Epithelial cell of esophagus (primary cell): ENCODE results near the gene BGN.

Experiments used
- DNase-seq: peaks from one replicate; pipeline ENCODE4 v3.0.0; 2010; ENCODE audit warnings: low read depth
- H3K4me3 ChIP-seq: 2 replicates; pipeline ENCODE4 v1.5.1; 2011; ENCODE audit warnings: mild to moderate bottlenecking, low read length, control low read depth
- TF ChIP-seq, protein P1 (sequence below): IDR thresholded peaks from 2 replicates; pipeline ENCODE4 v1.5.1; 2011; ENCODE audit warnings: low read depth, mild to moderate bottlenecking, low read length, control low read depth, inconsistent platforms; ENCODE audit not compliant: insufficient read depth; ENCODE audit errors: missing control alignments

Gene BGN

DNA sequence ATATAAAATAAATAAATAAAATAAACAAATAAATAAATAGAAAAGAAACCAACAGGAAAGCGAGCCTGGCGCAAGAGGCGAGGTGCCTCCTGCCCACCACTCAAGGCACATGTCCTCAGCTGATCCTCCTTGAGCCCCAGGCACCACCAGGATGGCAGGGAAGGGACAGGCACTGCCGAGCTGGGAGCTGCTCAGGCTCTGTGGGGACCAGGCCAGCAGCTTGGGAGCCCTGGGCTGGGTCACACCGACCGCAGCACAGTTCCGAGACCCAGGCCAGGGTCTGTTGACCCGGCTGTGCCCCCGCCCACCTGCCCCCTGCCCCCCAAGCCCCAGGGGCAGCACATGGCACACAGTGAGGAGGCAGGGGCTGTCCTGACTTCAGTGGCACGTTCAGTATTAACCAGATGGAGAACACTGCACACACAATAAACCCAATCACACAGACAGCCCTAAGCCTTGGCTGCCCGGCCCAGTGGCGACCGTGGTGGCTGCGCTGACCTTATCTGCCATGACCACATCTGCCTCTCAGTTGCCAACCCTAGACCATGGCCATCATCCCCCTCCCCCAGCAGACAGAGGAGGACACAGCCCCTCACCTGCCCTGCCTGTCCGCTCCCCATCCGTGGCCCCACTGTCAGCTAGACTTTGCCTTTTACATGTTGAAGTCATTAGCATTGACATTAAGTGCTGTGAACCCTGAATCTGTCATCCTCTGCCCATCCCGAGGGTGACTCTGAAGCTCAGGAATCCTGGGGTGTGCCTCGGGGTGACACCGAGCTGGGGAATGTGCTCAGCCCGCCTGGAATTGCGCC is 46.0 kb upstream of the BGN start:
- DNase-seq: peak; percentile 5
- no peak overlapping the region for H3K4me3 ChIP-seq
- TF ChIP-seq, protein P1, sequence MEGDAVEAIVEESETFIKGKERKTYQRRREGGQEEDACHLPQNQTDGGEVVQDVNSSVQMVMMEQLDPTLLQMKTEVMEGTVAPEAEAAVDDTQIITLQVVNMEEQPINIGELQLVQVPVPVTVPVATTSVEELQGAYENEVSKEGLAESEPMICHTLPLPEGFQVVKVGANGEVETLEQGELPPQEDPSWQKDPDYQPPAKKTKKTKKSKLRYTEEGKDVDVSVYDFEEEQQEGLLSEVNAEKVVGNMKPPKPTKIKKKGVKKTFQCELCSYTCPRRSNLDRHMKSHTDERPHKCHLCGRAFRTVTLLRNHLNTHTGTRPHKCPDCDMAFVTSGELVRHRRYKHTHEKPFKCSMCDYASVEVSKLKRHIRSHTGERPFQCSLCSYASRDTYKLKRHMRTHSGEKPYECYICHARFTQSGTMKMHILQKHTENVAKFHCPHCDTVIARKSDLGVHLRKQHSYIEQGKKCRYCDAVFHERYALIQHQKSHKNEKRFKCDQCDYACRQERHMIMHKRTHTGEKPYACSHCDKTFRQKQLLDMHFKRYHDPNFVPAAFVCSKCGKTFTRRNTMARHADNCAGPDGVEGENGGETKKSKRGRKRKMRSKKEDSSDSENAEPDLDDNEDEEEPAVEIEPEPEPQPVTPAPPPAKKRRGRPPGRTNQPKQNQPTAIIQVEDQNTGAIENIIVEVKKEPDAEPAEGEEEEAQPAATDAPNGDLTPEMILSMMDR: no peak

DNA sequence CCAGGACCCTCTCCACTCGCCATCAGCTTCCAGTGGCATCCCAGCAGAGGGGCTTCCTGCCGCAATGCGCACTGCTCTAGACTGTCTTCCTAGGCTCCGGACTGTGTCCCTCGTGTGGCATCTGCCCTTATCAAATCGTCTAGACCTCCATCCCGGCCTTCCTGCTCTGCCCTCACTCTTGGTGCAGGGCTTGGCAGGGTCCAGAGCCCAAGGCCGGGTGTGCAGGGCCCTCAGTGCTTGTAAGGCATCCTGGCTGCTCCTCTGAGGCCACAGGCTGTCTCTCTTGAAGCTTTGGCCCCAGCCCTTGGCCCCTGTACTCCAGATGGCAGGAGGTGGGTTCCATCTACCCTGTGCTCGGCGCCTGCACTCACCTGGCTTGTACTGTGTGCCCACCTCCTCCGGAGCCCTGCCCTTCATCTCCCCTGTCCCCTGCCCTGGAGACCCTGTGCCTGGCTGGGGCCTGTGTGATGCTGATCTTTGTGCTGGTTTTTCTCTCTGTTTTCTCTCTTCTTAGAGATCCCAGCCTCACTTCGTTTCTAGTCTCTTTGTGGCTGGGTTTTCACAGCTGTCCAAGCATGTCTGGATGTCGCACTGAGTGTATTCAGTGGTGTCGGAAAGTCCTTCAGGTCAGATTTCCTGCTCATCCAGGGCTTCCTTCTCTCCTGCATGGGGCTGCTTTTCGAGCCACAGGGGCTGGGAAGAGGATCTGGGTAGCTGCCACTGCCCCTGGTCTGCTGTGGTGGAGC is 45.2 kb upstream of the BGN start:
- DNase-seq: no peak
- no peak overlapping the region for H3K4me3 ChIP-seq
- TF ChIP-seq, protein P1: no peak

DNA sequence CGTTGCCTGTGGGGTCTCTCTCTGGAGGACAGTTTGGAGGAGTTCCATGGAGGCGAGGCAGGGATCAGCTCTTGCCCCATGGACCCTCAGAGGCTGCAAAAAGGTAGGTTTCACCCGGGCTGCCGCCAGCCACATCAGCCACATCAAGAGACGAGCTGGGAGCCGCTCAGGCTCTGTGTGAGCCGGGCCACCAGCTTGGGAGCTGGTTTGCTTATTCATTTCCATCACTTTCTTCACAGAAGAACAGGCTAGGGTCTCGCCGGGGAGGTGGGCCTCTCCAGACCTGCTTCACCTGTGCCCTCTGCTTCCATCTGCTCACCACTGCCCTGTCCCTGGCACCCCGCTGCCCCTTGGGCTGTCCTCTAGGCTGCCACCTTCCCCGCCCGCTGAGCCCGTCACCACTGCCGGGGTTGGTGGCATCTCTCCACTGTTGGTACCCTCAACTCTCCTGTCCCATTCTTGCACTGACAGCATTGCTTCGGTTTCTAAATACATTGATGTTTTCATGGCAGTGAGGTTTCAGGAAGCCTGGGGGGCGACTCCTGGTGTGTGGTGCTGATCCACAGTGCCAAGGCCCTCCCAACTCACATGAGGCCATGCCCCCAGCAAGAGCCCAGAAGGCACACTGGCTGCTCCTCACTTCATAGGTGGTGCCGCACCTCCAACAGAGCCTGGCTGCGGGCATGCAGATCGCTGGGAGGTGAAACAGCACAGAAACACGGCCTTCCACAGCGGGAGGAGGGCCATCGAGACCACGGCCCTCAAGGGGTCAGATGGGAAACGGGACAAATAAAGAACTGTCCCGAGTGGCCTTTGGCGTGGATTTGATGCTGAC is 44.4 kb upstream of the BGN start:
- no peak overlapping the region for H3K4me3 ChIP-seq
- no peak for DNase-seq
- TF ChIP-seq, protein P1: no peak

DNA sequence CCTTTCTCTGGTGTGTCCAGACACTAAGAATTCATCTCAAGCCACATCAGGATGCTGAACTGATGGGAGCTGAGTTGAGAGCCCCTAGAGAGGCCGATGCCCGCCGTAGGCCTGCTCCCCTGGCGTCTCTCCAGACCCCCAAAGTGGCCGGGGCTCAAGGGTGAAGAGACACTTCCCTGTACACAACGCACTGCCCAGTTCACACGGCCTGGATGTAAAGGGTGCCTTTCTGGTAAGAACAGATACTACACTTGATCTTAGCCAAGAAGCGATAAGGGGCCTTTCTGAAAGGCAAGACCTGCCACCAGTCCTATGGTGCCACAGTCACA is 43.9 kb upstream of the BGN start:
- H3K4me3 ChIP-seq: no peak overlapping the region
- no peak for DNase-seq
- TF ChIP-seq, protein P1: no peak

DNA sequence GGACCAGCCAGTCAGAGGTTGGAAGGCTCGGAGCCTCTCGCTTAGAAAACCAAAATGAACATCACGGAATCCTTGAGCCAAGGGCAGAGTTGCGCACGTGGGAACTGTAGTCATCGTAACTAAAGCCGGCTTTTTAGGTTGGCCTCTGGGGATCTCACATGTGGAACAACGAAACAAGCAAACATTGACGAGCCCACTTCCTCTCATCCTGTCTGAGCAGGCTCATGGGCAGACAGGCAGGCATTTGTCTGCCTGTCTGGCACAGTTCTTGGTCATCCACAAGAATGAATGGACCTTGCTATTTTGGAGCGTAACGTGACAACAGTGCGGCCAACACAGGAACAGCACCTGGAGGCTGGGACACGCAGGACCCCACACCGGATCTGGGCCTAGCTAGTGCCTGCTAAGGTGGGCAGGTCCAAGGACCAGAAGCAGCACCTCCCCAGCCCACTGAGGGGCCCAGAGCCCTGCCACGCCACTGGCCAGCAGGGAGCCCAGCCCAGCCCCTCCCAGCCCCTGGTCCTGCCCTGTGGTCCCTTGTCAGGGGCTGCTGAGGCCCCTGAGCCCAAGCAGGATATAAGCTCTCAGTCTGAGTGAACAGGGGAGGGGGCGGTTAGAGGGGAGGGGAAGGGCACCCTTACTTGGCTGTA is 39.8 kb upstream of the BGN start:
- H3K4me3 ChIP-seq: no peak overlapping the region
- DNase-seq: no peak

DNA sequence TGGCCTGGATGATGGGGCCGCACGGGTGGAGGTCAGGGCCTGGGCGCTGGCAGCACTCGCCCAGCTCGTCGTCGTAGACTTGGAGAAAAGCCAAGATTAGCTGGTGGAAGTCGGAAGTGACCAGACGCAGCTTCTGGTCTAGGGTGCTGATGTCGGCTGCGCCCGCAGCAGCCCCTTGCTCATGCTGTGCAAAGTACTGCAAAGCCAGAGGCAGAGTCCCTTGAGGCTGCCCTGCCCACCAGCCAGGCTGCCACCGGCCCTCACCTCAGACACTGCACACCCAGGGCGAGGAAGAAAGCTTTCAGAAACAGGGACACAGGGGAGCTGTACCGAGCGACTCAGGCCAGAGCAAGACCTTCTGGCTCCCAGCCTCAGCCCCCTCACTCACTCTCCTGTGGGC is 39.2 kb upstream of the BGN start:
- TF ChIP-seq, protein P1: no peak
- DNase-seq: no peak
- no peak overlapping the region for H3K4me3 ChIP-seq

More for the DNA sequence above, 39.8 kb upstream of the BGN start:
- TF ChIP-seq, protein P1: no peak
